HG02938 (cell line): ENCODE results near the gene GABRA4.

Experiments
- ATAC-seq: cut with Tn5 transposase; IDR thresholded peaks from one replicate; pipeline ENCODE4 v1.9.1; 2021; ENCODE audit warnings: mild to moderate bottlenecking, moderate library complexity; ENCODE audit not compliant: unreplicated experiment

The GABRA4 gene

GRCh38 chr4:46993075-46994006, at the start of gene GABRA4:
Gene GABRA4 (minus strand): TSS chr4:46993581. CDS start chr4:46993424, 157 bp downstream.
- ATAC-seq: no peak

DNA sequence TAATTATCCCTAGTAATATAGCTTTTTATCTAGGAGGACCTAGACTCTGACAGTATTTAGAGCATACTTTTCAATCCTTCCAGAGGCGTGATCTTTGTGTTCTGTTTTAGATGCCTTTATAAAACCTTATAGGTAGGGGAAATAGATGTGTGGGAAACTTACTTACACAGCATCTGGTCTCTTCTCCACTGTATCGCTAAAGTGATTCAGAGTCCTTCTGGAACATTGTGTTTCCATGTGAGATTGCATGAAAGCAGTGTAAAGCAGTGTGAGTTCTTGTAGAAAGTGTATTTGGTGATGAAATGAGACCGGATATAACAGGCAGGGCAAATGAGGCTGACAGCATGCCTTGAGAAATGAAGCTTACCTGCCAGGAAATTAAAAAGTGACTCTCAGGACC, 47.4 kb upstream of the GABRA4 start:
- no peak for ATAC-seq

DNA sequence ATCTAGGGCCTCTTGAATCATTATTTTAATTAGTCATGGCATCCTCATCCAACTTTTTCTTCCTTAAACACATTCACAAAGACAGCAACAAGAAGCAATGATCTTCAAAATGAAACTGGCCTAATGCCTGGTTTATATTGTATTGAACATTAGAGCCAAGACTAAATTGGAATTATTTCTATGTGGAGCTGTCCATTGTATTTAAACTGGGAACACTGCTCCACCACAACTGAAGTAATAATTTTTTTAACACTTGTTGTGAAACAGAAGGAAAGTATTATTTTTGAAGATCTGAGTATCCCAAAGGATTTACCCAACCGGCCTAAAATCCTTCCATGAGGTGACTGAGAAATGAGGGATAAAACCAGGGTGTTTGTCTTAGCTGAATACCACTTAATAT, 44.9 kb upstream of the GABRA4 start:
- ATAC-seq: no peak

DNA sequence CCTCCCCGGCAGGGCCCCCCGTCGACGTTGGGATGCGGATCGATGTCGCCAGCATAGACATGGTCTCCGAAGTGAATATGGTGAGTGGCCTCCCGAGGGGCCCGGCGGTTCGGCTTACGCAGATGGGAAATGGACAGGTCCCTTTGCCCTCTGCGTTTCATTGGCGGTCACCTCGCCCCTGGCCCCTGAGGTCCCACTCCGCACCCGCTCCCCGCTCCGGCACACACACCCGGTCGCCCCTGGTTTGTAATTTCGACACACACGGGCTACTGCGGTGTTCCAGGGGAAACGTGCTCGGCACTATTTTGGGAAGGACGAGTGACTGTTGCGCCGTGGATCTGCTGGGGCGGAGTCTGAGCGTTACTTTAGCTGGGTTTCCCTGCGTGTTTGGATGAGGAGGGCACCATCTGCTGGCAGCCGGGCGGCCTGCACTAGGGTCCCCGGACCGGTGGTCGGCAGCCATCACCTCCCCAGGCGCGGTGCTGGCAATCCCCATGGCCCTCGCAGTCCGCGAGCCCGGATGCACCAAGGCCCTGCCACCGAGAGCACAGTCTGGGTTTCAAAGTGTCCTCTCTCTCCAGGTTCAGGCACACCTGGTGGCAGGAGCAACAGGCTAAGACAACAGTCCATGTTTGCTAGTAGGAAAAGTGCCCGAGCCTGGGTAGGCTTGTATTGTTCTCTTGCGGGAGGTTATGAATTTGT, 39.2 kb upstream of the GABRA4 start:
- peak; percentile 82 for ATAC-seq

DNA sequence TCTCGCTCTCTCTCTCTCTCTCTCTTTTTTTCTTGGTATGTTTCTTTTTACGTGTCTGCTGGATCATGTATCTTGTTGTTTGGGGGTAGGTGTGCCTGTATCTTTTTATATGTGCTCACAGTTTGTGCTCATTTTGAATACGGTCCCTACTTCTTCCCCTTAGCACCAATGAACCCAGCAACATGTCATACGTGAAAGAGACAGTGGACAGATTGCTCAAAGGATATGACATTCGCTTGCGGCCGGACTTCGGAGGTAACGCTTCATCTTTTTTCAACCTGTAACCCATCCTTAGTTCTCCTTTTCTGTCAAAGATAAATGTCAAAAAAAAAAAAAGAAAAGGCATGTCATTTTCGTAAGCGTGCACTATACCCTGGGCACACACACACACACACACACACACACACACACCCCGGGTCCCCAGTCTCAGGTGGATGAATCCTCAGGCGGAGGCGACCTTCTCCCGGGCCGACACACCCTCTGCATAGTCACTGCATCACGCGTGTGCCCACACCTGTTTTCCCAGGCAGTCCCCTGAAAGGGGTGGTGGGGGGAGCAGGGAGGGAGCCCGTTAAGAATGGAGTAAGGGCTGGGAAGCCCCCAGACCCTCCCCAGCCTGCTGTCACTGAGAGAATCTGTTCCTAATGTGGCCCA, 38.5 kb upstream of the GABRA4 start:
- ATAC-seq: peak; percentile 46

- no peak for ATAC-seq
Observed at GRCh38 chr4:47031011-47031678, 37.8 kb upstream of the GABRA4 start, which contains the start of gene GABRB1. Gene GABRB1 (plus strand): TSS chr4:47031567.

DNA sequence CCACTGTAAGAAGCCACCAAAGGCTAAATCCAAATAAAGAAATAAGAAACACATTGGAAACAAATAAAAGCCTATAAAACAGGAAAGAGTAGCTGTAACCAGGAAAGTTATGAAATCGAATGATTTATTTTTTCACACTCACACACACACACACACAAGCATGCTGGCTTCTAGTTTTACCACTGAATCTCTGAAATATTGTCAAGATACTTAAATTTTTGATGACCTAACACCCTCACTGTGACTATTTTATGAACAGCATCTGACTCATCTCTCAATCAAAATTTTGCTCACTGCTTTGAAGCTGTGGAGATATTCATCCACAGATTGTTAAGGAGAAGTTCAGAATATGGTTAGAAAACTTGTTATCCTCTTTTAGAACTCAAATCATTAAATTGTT, 24.1 kb upstream of the GABRA4 start:
- ATAC-seq: no peak

GRCh38 chr4:47017081-47017480, 23.7 kb upstream of the GABRA4 start:
- ATAC-seq: no peak

- no peak for ATAC-seq
Observed at GRCh38 chr4:47013373-47013772, 20.0 kb upstream of the GABRA4 start.

DNA sequence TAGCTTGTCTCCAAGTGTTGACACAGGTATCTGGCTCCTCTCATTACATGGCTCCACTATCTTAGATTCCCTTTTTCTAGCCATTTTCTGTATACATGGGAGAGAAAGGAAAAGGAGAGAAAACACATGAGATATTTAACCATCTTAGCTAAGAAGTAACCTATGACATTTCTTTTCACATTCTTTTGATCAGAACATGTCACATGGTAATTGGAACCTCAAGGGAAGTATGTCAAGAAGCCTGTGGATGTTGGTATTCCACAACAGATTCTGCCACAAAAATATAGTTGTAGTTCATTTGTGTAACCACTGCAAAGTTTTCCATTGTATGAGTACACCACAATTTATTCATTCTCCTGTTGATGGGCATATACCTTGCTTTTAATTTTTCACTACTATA, 19.3 kb upstream of the GABRA4 start:
- no peak for ATAC-seq

GRCh38 chr4:47010912-47011446, 17.6 kb upstream of the GABRA4 start:
- ATAC-seq: peak; percentile 97

GRCh38 chr4:47010347-47010911, 17.0 kb upstream of the GABRA4 start:
- ATAC-seq: peak; percentile 6

DNA sequence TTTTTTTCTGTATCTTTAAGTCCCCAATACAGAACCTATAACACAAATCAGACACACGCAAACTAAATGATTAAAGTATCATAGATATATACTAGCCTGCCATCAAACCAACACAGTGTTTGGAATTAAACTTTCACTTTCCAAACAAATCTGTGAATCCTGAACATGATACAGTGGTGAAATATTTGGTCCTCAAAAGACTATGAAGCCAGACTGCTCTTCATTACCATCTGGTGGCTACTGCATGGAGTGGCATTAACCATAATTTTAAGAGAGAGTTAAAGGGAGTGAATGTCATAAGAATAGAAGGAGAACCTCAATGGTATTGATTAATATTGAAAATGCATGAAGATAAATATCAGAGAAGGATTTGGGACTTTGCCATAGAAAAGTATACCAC, 9.2 kb upstream of the GABRA4 start:
- ATAC-seq: no peak

DNA sequence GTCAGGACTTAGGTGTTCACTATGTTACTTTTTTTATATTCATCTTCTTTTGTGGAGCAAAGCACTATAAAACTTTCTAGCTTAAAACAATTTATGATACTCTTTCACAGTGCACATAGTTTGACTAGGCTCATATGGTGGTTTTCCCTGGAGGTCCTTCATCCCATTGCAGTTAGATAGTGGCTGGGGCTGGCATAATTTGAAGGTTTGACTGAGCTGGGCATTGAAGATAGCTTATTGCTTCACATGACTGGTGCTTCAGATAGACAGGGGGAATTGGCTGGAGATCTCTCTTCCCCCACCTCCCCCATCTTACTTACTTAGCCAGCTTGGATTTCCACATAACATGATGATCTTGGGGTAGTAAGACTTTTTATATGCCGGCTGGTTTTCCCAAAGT, 7.0 kb upstream of the GABRA4 start:
- ATAC-seq: no peak

DNA sequence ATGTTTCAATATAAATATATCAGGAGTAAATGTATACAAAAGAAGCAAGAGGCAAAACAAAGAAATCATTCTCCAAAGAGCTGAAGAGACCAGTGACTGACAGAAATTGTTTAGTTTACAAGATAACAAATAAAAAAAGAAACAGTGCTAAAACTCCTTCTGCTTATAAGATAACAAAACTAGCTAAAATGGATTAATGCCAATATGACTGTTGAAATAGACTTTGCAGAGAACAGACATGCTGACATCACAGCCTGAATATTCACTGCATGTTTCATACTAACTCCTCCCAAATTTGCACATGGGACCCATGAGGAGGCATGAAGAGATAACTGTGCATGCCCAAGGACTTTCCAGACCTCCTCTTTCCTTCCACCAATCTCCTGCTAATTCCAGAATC, 6.2 kb upstream of the GABRA4 start:
- no peak for ATAC-seq

DNA sequence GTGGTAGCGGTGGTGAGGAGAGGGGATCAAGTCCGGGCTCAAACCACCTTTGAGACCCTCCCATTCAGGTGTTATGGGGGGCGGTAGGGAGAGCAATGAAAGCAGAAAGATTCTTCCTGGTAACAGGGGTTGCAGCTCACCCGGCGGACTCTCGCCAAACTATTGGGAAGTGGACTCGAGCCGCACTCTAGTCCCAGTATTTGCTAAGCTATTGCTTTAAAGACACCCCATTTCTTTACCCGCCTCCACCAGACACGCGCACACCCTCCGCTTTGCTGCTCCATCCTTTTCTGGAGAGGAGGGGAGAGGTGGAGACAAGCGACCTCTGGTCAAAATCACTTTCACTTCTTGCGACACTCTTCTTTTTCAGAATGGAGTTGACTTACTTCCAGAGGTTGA, 625 bp upstream of the GABRA4 start:
- ATAC-seq: no peak

- ATAC-seq: no peak
Observed at GRCh38 chr4:46992338-46992737, 1.0 kb downstream of the GABRA4 start.

GRCh38 chr4:46986922-46987638, 6.3 kb downstream of the GABRA4 start:
- no peak for ATAC-seq

DNA sequence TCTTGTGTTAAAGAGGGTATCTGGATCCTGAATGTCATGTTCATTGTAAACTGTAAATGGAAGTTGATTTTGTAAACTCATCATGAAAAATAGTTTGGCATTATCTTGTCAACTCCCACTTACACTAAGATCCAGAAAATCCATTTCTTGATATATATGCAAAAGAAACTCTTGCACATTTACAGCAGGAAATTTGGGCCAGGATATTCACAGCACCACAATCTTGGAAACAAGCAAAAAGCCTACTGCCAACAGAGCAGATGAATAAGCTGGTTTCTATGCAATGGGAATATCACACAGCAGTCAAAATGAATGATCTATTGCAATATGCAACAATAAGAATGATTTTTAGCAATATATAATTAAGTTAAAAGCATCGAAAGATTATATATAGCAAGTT, 8.6 kb downstream of the GABRA4 start:
- no peak for ATAC-seq

DNA sequence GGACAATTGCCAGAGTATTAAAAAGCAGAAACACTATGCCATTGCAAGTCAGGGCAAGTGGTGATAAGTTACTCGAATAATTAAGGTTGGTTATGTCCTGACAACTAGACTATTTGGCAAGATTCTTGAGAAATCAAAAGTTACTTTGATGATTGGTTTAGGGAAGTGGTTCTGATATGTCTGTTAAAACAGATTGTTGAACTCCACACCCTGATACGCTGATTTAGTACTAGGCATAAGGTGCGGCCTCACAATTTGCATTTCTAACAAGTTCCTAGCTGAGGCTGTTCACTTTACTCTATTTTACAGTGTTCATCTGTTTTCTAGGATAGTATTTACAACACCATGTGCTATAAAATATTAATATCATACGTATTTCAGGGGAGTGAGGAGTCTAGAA, 12.5 kb downstream of the GABRA4 start:
- no peak for ATAC-seq
